GM20431 (cell line): ENCODE results near the gene OR4N5.

Experiments
- in situ Hi-C: fragments of 300-500 bp; cut with MseI, MboI; formaldehyde crosslinking; loops from one replicate; pipeline ENCODE4 v1.15.0; 2020; ENCODE audit warnings: low sequenced_read_pairs; ENCODE audit not compliant: unreplicated experiment

Gene OR4N5

GRCh38 chr14:20191396-20191795 is 52.8 kb downstream of the OR4N5 start:
- in situ Hi-C loops: no loop called here

- in situ Hi-C loops: no loop called here
Observed at GRCh38 chr14:20194101-20194500, 55.5 kb downstream of the OR4N5 start.
